ENCODE measurements around the gene FIZ1.
"Not testable (repeated sequence)": the region's sequence is repeated elsewhere in the genome, so short reads cannot be mapped to it uniquely, and the experiment has no call there.

FIZ1 gene

GRCh38 chr19:55592391-55593090 lies 6.8 kb downstream of the FIZ1 start:
- no peak for DNase-seq

- no peak for DNase-seq
These were observed 7.8 kb downstream of the FIZ1 start for GRCh38 chr19:55591555-55591954.

GRCh38 chr19:55590617-55591016 lies 8.7 kb downstream of the FIZ1 start:
- no peak for DNase-seq

- no peak for DNase-seq
These were observed 9.2 kb downstream of the FIZ1 start for GRCh38 chr19:55590109-55590508.

GRCh38 chr19:55588738-55589137 lies 10.6 kb downstream of the FIZ1 start:
- no peak for DNase-seq

- peak; percentile 92 for DNase-seq
These were observed 12.2 kb downstream of the FIZ1 start for GRCh38 chr19:55586976-55587668.

GRCh38 chr19:55585658-55586339 lies 13.5 kb downstream of the FIZ1 start:
- DNase-seq: no peak

- DNase-seq: no peak
These were observed 14.4 kb downstream of the FIZ1 start for GRCh38 chr19:55584871-55585270.

- DNase-seq: not testable (repeated sequence)
These were observed 15.4 kb downstream of the FIZ1 start for GRCh38 chr19:55583897-55584296.

- not testable (repeated sequence) for DNase-seq
These were observed 17.0 kb downstream of the FIZ1 start for GRCh38 chr19:55582284-55582683.

- no peak for DNase-seq
These were observed 17.5 kb downstream of the FIZ1 start for GRCh38 chr19:55581823-55582223.

- no peak for DNase-seq
These were observed 18.0 kb downstream of the FIZ1 start for GRCh38 chr19:55581145-55581822.

GRCh38 chr19:55580628-55581144 lies 18.6 kb downstream of the FIZ1 start, which contains the start of gene ZNF579:
ZNF579 (minus strand) TSS chr19:55580848; CDS start chr19:55579639, 1,209 bp downstream.
- peak; percentile 61 for DNase-seq

- DNase-seq: no peak
These were observed 19.3 kb downstream of the FIZ1 start for GRCh38 chr19:55579766-55580621.

GRCh38 chr19:55578761-55579747 lies 20.3 kb downstream of the FIZ1 start:
- DNase-seq: no peak

GRCh38 chr19:55578031-55578760 lies 21.1 kb downstream of the FIZ1 start:
- no peak for DNase-seq

GRCh38 chr19:55576746-55577145 lies 22.6 kb downstream of the FIZ1 start:
- no peak for DNase-seq

GRCh38 chr19:55573929-55574328 lies 25.4 kb downstream of the FIZ1 start:
- DNase-seq: not testable (repeated sequence)

- DNase-seq: not testable (repeated sequence)
These were observed 29.8 kb downstream of the FIZ1 start for GRCh38 chr19:55569477-55569876.

Data from T-helper 9 cell (primary cell).